Measurements from ENCODE around the gene SLC25A41. TPM values are rescaled to one million over a fixed set of nuclear protein-coding genes. Genes with fewer than 3 reads are reported as not detected.

Gene SLC25A41
- total and polyA plus RNA-seq, 5 donors: 0.21 to 0.54 (median 0.36) TPM

DNA sequence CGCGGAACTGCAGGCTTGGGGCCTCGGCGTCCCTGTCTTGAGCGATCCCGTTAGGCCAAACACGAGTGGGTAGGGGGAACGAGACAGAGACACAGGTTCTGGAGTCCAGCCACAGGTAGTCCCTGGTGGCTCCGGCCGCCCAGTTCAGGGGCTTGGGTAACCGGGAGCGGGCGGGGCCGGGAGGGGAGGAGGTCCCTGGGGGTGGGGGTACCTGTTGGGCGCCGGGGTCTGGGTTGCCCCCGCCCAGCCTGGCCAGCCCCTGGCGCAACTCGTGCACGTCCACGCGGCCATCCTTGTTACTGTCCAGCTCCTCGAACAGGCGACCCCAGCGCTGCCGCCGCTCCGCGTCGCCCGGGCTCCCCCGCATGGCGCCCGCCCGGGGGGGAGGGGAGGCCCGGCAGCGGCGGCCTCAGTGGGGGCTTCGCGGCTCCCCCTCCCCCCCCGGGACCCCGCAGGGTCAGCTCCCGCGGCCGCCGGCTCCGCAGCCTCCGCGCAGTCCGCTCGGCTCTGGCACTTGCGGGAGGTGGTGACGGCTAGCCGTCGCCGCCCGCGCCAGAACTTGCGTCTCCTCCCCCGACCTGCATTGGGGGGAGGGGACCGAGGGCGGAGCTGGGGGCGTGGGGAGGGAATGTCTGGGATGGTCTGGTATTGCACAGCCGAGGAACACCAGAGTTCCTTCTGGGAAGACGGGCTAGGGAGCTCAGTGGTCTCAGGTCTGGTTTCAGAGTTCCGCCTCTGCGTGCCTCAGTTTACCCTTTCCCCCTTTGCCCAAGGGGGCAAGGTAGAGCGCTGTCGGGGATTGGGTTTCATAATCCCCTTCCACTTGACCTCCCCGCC is 25.9 kb upstream of the SLC25A41 start, which contains the start of gene SLC25A23:
Gene SLC25A23, minus strand, starts transcription at position 531 of the 837 bp plus-strand sequence. Its CDS starts 164 bp downstream, at position 367.
- 1% methylated on average over 70 of the region's 70 CpGs for WGBS
- ATAC-seq (peak; percentile 77 to 85), DNase-seq (peak; percentile 68 to 92 (median 90))
- intact Hi-C loops (cut with DNase I): no loop called here
- Histone ChIP-seq H3K4me3 (ENCODE audit: low read length) (peak within 1 kb of the TSS; percentile 87), H3K27me3 (ENCODE audit: control insufficient read depth, insufficient read depth) (no peaks in the 10 kb centered on the region), H3K27ac (ENCODE audit: low read length) (peak within 1 kb of the TSS; percentile 48), H3K4me1 (ENCODE audit: control insufficient read depth, insufficient read depth, low read length) (no peaks in the 10 kb centered on the region), H3K9me3 (ENCODE audit: control insufficient read depth, low read length) (no peaks in the 10 kb centered on the region)

- intact Hi-C loops (cut with DNase I): no loop called here
- no peaks in the 10 kb centered on the region for H3K4me1 ChIP-seq (ENCODE audit: control insufficient read depth, insufficient read depth, low read length)
- H3K27ac ChIP-seq (ENCODE audit: low read length): no peak overlapping the region
- WGBS: 42% methylated on average over 16 of the region's 16 CpGs
- ATAC-seq (no peak), DNase-seq (no peak)
- no peaks in the 10 kb centered on the region for H3K9me3 ChIP-seq (ENCODE audit: control insufficient read depth, low read length)
- H3K4me3 ChIP-seq (ENCODE audit: low read length): peak overlapping the region; percentile 87
- no peaks in the 10 kb centered on the region for H3K27me3 ChIP-seq (ENCODE audit: control insufficient read depth, insufficient read depth)
These were observed 25.2 kb upstream of the SLC25A41 start for GRCh38 chr19:6458695-6459261.

- no peak overlapping the region for H3K27ac ChIP-seq (ENCODE audit: low read length)
- 85% methylated on average over 17 of the region's 17 CpGs for WGBS
- no peaks in the 10 kb centered on the region for H3K9me3 ChIP-seq (ENCODE audit: control insufficient read depth, low read length)
- H3K4me3 ChIP-seq (ENCODE audit: low read length): no peak overlapping the region
- H3K4me1 ChIP-seq (ENCODE audit: control insufficient read depth, insufficient read depth, low read length): no peaks in the 10 kb centered on the region
- DNase-seq (no peak), ATAC-seq (no peak)
- H3K27me3 ChIP-seq (ENCODE audit: control insufficient read depth, insufficient read depth): no peaks in the 10 kb centered on the region
- intact Hi-C loops (cut with DNase I): no loop called here
These were observed 24.6 kb upstream of the SLC25A41 start for GRCh38 chr19:6457958-6458694.

DNA sequence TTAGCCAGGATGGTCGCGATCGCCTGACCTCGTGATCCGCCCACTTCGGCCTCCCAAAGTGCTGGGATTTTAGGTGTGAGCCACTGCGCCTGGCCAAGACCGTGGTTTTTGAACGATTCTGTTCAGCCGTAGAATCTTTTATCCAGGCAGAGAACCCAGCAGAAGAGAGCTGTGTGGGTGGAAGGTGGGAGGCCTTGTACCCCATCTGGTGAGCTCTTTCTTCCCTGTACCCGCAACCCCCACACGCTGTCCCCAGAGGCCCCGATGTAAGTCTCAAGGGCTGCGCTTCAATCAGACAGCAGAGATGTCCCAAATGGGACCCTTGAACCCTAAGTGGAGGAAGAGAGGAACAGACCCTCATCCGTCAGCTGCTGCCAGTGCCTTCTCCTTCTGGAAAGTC is 22.4 kb upstream of the SLC25A41 start:
- intact Hi-C loops (cut with DNase I): no loop called here
- Histone ChIP-seq H3K27ac (ENCODE audit: low read length) (no peak overlapping the region), H3K4me3 (ENCODE audit: low read length) (no peak overlapping the region), H3K27me3 (ENCODE audit: control insufficient read depth, insufficient read depth) (no peaks in the 10 kb centered on the region), H3K4me1 (ENCODE audit: control insufficient read depth, insufficient read depth, low read length) (no peaks in the 10 kb centered on the region), H3K9me3 (ENCODE audit: control insufficient read depth, low read length) (no peaks in the 10 kb centered on the region)
- ATAC-seq (no peak), DNase-seq (no peak)
- 95% methylated on average over 15 of the region's 15 CpGs for WGBS

DNA sequence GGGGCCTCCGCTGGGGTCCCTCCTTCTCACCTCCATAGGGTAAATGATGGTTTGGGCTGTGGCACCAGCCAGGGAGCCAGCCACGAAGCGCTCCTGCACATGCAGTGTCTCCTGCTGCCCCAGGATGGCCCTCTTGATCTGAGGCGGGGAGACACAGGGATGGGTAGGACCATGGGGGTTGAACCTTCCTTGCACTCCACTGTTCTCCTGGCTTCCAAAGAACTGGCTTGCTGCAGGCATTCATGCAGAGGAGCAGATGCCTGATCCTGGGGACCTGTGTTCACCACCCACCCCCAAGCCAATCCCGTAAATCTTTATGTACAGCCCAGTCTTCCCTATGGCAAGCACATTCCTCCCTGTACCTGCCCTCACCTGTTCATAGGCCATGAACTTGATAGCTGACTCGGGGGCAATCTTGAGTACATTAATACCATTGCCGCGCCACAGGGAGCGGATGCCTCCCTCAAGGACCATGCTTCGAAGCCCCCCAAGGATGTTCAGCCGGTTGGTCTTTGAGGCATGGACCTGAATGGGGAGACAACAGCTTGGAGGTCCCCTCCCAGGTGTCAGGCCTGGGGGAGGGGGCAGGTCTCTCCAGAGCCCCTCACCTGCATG is 20.5 kb upstream of the SLC25A41 start:
- H3K27ac ChIP-seq (ENCODE audit: low read length): no peak overlapping the region
- intact Hi-C loops (cut with DNase I): no loop called here
- H3K9me3 ChIP-seq (ENCODE audit: control insufficient read depth, low read length): no peaks in the 10 kb centered on the region
- ATAC-seq (no peak), DNase-seq (no peak)
- no peak overlapping the region for H3K4me3 ChIP-seq (ENCODE audit: low read length)
- 98% methylated on average over 11 of the region's 11 CpGs for WGBS
- H3K27me3 ChIP-seq (ENCODE audit: control insufficient read depth, insufficient read depth): no peaks in the 10 kb centered on the region
- H3K4me1 ChIP-seq (ENCODE audit: control insufficient read depth, insufficient read depth, low read length): no peaks in the 10 kb centered on the region

DNA sequence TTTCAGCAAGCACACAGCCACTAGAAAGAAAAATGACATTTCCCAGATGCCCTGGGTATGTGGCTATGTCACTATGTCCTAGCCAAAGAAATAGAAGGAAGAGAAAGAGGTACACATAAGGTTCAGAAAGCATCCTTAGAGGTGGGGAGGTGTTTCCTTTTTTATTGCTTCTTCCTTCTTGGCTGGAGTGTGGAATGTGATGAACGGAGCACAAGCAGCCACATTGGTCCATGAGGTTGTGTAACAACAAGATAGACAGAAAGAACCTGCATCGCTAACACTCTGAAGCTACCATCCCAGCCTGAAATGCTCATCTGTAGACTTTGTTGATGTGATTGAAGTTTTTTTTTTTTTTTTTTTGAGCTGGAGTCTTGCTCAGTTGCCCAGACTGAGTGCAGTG is 19.3 kb upstream of the SLC25A41 start:
- intact Hi-C loops (cut with DNase I): no loop called here
- no peak for ATAC-seq

GRCh38 chr19:6452223-6452614 is 18.7 kb upstream of the SLC25A41 start:
- 96% methylated on average over 19 of the region's 19 CpGs for whole genome bisulfite sequencing
- no peak for DNase-seq
- H3K9me3 ChIP-seq (ENCODE audit: control insufficient read depth, low read length): no peaks in the 10 kb centered on the region
- no peaks in the 10 kb centered on the region for H3K4me1 ChIP-seq (ENCODE audit: control insufficient read depth, insufficient read depth, low read length)
- no peaks in the 10 kb centered on the region for H3K27me3 ChIP-seq (ENCODE audit: control insufficient read depth, insufficient read depth)
- no peak for ATAC-seq
- no peak overlapping the region for H3K4me3 ChIP-seq (ENCODE audit: low read length)
- no peak overlapping the region for H3K27ac ChIP-seq (ENCODE audit: low read length)
- intact Hi-C loops (cut with DNase I): no loop called here

More for the DNA sequence above, 19.3 kb upstream of the SLC25A41 start:
- DNase-seq: no peak
- WGBS: 98% methylated on average over 2 of the region's 2 CpGs
- Histone ChIP-seq H3K27ac (ENCODE audit: low read length) (no peak overlapping the region), H3K4me3 (ENCODE audit: low read length) (no peak overlapping the region), H3K9me3 (ENCODE audit: control insufficient read depth, low read length) (no peaks in the 10 kb centered on the region), H3K27me3 (ENCODE audit: control insufficient read depth, insufficient read depth) (no peaks in the 10 kb centered on the region), H3K4me1 (ENCODE audit: control insufficient read depth, insufficient read depth, low read length) (no peaks in the 10 kb centered on the region)

GRCh38 chr19:6451583-6452222 is 18.1 kb upstream of the SLC25A41 start:
- no peaks in the 10 kb centered on the region for H3K9me3 ChIP-seq (ENCODE audit: control insufficient read depth, low read length)
- WGBS: 93% methylated on average over 7 of the region's 7 CpGs
- no peak overlapping the region for H3K4me3 ChIP-seq (ENCODE audit: low read length)
- ATAC-seq: no peak
- intact Hi-C loops (cut with DNase I): no loop called here
- H3K4me1 ChIP-seq (ENCODE audit: control insufficient read depth, insufficient read depth, low read length): no peaks in the 10 kb centered on the region
- no peak overlapping the region for H3K27ac ChIP-seq (ENCODE audit: low read length)
- no peak for DNase-seq
- no peaks in the 10 kb centered on the region for H3K27me3 ChIP-seq (ENCODE audit: control insufficient read depth, insufficient read depth)

GRCh38 chr19:6450166-6450565 is 16.6 kb upstream of the SLC25A41 start:
- H3K27me3 ChIP-seq (ENCODE audit: control insufficient read depth, insufficient read depth): no peaks in the 10 kb centered on the region
- no peaks in the 10 kb centered on the region for H3K4me1 ChIP-seq (ENCODE audit: control insufficient read depth, insufficient read depth, low read length)
- no peak for ATAC-seq
- H3K9me3 ChIP-seq (ENCODE audit: control insufficient read depth, low read length): no peaks in the 10 kb centered on the region
- no peak overlapping the region for H3K27ac ChIP-seq (ENCODE audit: low read length)
- DNase-seq: no peak
- intact Hi-C loops (cut with DNase I): no loop called here
- H3K4me3 ChIP-seq (ENCODE audit: low read length): no peak overlapping the region
- whole genome bisulfite sequencing: 97% methylated on average over 5 of the region's 5 CpGs

DNA sequence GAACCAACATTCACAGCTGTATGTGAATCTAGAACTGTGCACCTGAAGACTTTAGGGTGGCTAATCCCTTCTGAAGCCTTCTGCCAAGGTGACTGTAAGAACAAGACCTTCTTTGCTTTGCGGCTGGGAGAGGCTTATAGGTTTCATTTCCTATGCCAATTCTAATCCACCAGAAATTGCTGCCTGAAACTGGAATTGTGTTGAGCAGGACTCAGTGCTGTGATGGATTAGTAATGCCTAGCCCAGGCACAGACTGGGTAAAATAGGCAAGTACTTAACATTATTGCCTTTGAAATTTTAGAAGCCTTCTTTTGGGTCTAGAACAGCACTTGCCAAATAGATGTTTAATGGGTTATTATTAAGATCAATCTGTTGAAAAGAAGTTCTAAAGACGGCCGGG is 14.5 kb upstream of the SLC25A41 start:
- Histone ChIP-seq H3K4me1 (ENCODE audit: control insufficient read depth, insufficient read depth, low read length) (no peaks in the 10 kb centered on the region), H3K9me3 (ENCODE audit: control insufficient read depth, low read length) (no peaks in the 10 kb centered on the region), H3K27ac (ENCODE audit: low read length) (no peak overlapping the region), H3K27me3 (ENCODE audit: control insufficient read depth, insufficient read depth) (no peaks in the 10 kb centered on the region), H3K4me3 (ENCODE audit: low read length) (no peak overlapping the region)
- no peak for DNase-seq
- ATAC-seq: no peak
- intact Hi-C loops (cut with DNase I): no loop called here
- 88% methylated on average over 3 of the region's 3 CpGs for WGBS
